Hematopoietic multipotent progenitor cell (in vitro differentiated cells): Measurements from ENCODE around the gene HBA1. TPM values are rescaled to one million over a fixed set of nuclear protein-coding genes. Genes with fewer than 3 reads are reported as not detected.
"Not testable (repeated sequence)": the region's sequence is repeated elsewhere in the genome, so short reads cannot be mapped to it uniquely, and the experiment has no call there.

ENCODE experiments used
- DNase-seq, 3 donors: peaks; one replicate each; pipeline ENCODE4 v3.0.0-alpha.2; 2011 to 2015; ENCODE audit warnings: low read depth in 2 of 3, low spot score in 2 of 3
- total RNA-seq: library from RNA; depleted of rRNA; stranded (reverse); fragments of >200 nt; gene quantifications from one replicate; pipeline ENCODE4 v1.2.3, GENCODE V29; 2012

Gene HBA1
- total RNA-seq, 1 donor, result 192 TPM

GRCh38 chr16:159136-159849, 17.2 kb upstream of the HBA1 start:
- no peak for DNase-seq

GRCh38 chr16:160242-160641, 16.2 kb upstream of the HBA1 start:
- DNase-seq, result not testable (repeated sequence)

GRCh38 chr16:160691-161190, 15.7 kb upstream of the HBA1 start:
- no peak for DNase-seq

- no peak for DNase-seq
Measured at GRCh38 chr16:162271-162991, 14.0 kb upstream of the HBA1 start.

- not testable (repeated sequence) for DNase-seq
Measured at GRCh38 chr16:163139-163538, 13.3 kb upstream of the HBA1 start.

- not testable (repeated sequence) for DNase-seq
Measured at GRCh38 chr16:163696-164095, 12.8 kb upstream of the HBA1 start.

GRCh38 chr16:164134-164823, 12.2 kb upstream of the HBA1 start:
- not testable (repeated sequence) for DNase-seq

GRCh38 chr16:164827-165538, 11.5 kb upstream of the HBA1 start:
- DNase-seq, result no peak

GRCh38 chr16:165539-166374, 10.7 kb upstream of the HBA1 start, which contains the start of gene HBM:
Gene HBM (plus strand): TSS chr16:165978. CDS start chr16:165998, 20 bp downstream.
- DNase-seq, result no peak

- DNase-seq, result no peak
Measured at GRCh38 chr16:166375-167121, 9.9 kb upstream of the HBA1 start.

GRCh38 chr16:167122-167690, 9.3 kb upstream of the HBA1 start:
- DNase-seq, result no peak

- DNase-seq, result no peak
Measured at GRCh38 chr16:168424-168823, 8.1 kb upstream of the HBA1 start.

- no peak for DNase-seq
Measured at GRCh38 chr16:169014-169413, 7.5 kb upstream of the HBA1 start.

- not testable (repeated sequence) for DNase-seq
Measured at GRCh38 chr16:170088-170507, 6.4 kb upstream of the HBA1 start.

GRCh38 chr16:170788-171187, 5.7 kb upstream of the HBA1 start:
- DNase-seq, result no peak

GRCh38 chr16:172374-172941, 4.0 kb upstream of the HBA1 start, which contains the start of gene HBA2:
Gene HBA2 (plus strand): TSS chr16:172876. CDS start chr16:172913, 37 bp downstream.
- not testable (repeated sequence) for DNase-seq

- DNase-seq, result not testable (repeated sequence)
Measured at GRCh38 chr16:173211-173854, 3.1 kb upstream of the HBA1 start.
